Left ventricle myocardium superior (tissue), 1 donor: Measurements from ENCODE around the gene RAPGEFL1. TPM values are rescaled to one million over a fixed set of nuclear protein-coding genes. Genes with fewer than 3 reads are reported as not detected.

ENCODE experiments used
- microRNA-seq: library from miRNA; unstranded; fragments of <30 nt; microRNA quantifications from one replicate; pipeline ENCODE4 v1.2.0, GENCODE V29; 2020; ENCODE audit warnings: borderline number of aligned reads
- total RNA-seq: library from RNA; stranded (reverse); fragmentation: NEBNext Ultra II Directional; extraction: Animal tissue kit (Norgen Biotek cat#: 25700); gene quantifications from one replicate; pipeline ENCODE4 v1.2.1, GENCODE V29; 2021
- donor health status: DM: no; HTN: yes; CAD: no; lungs with severe emphysema.

RAPGEFL1 gene
- total RNA-seq, 1 donor from 2014 or later: 3.8 TPM

Small RNA genes within 50 kb of the gene (microRNA-seq; reads per million reads assigned to microRNA genes)
- gene MIR6866 (2.9 reads per million), gene MIR6867 (not detected)

Other genes starting within 250 kb of the RAPGEFL1 start
- 35.6 TPM for gene ORMDL3, start 249.9 kb upstream of the RAPGEFL1 start, total RNA-seq
- not detected for gene LRRC3C, start 249.7 kb upstream of the RAPGEFL1 start, total RNA-seq
- 0.52 TPM for gene GSDMA, start 214.5 kb upstream of the RAPGEFL1 start, total RNA-seq
- gene PSMD3, start 196.7 kb upstream of the RAPGEFL1 start, total RNA-seq: 83.4 TPM
- not detected for gene CSF3, start 162.0 kb upstream of the RAPGEFL1 start, total RNA-seq
- 56.9 TPM for gene MED24, start 123.1 kb upstream of the RAPGEFL1 start, total RNA-seq
- gene THRA, start 114.5 kb upstream of the RAPGEFL1 start, total RNA-seq: 98.1 TPM
- 21.5 TPM for gene NR1D1, start 76.9 kb upstream of the RAPGEFL1 start, total RNA-seq
- 49.1 TPM for gene MSL1, start 55.5 kb upstream of the RAPGEFL1 start, total RNA-seq
- 48.1 TPM for gene CASC3, start 36.9 kb upstream of the RAPGEFL1 start, total RNA-seq
- 11.3 TPM for gene WIPF2, start 41.8 kb downstream of the RAPGEFL1 start, total RNA-seq
- 0.99 TPM for gene CDC6, start 110.4 kb downstream of the RAPGEFL1 start, total RNA-seq
- gene RARA, start 131.7 kb downstream of the RAPGEFL1 start, total RNA-seq: 18.6 TPM
- gene GJD3, start 187.3 kb downstream of the RAPGEFL1 start, total RNA-seq: 1.2 TPM
- gene TOP2A, start 240.4 kb downstream of the RAPGEFL1 start, total RNA-seq: 1.1 TPM